NCI-H1930 (cell line): Measurements from ENCODE around the gene MYH7.
A peak's percentile ranks its signal among the peaks of the same experiment; 100 is the strongest.
"Not testable (repeated sequence)": the region's sequence is repeated elsewhere in the genome, so short reads cannot be mapped to it uniquely, and the experiment has no call there.

Experiments
- DNase-seq, 2 experiments: peaks; one replicate each; lab custom pipeline; 2025; lab: John Stamatoyannopoulos, UW

The MYH7 gene

DNA sequence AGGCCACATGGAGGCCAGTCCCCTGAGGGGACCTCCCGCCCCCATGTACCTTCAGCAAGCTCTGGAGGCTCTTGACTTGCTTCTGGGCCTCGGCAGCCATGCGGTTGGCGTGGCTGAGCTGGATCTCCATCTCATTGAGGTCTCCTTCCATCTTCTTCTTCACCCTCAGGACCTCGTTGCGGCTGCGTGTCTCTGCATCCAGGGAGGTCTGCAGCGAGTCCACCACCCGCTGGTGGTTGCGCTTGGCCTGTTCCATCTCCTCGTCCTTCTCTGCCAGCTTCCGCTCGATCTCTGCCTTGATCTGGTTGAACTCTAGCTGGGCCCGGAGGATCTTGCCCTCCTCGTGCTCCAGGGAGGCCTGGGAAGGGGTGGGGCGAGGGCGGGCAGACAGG lies 49.2 kb downstream of the MYH7 start:
- DNase-seq: not testable (repeated sequence)

DNA sequence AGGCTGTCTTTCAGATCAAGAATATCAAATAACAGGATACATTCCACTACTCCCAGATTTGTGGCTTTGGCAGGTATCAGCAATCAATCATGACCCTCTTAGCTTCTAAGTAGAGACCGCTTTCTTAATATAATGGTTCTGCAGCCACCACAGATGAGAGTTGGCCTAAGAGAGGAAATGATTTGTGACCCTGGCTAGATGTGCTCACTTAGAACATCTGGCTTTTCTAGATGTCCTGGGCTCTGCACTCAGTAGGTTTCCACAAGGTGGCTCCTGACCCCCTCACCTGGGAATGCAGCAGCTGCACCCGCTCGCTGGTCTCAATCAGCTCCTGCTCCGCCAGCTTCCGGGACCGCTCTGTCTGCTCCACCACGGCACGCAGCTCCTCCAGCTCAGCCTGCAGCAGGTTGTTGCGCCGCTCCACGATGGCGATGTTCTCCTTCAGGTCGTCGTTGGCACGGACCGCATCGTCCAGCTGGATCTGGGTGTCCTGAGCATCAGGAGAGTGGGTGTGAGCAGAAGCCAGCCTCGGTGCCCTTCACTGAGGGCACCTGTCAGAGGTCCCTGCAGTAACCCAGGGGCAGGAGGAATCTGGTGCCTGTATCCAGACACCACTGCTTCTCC lies 49.7 kb downstream of the MYH7 start:
- DNase-seq: no peak

DNA sequence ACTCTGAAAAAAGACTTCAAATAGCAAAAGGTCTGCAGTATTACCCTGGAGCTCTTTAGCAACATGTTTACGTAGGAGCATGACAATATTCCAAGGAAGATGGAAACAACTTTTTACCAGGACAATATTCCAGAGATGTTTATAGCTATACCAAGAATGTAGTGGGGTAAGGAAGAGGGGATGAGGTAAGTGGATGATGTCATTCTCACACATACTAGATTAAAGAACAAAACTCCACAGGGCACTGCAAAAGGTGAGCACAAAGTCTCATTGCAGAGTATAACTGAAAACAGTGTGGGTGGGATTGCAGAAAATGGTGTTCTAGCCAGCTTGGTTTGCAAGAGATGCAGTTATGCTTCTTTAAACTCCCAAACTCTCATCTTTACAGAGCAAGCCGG lies 50.2 kb downstream of the MYH7 start:
- DNase-seq: no peak

DNA sequence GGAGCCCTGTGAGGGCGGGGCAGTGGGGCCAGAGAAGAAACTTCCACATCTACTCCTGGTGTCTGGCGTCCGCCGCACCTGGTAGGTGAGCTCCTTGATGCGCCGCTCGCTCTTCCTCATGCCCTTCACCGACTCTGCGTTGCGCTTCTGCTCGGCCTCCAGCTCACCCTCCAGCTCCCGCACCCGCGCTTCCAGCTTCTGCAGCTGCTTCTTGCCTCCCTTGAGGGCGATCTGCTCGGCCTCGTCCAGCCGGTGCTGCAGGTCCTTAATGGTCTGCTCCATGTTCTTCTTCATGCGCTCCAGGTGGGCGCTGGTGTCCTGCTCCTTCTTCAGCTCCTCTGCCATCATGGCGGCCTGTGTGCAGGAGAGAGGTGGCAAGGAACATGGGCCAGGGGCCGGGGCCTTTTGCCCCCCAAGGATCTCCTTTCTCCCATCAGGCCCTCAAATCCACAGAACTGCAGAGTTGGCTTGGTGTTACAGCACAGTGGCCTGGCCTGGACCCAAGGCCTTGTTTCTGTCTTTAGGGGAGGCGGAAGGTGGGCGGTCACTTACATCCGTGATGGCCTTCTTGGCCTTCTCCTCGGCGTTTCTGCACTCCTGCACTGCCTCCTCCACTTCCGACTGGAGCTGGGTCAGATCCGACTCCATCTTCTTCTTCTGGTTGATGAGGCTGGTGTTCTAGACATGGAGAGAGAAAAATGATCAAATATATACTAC lies 50.9 kb downstream of the MYH7 start:
- no peak for DNase-seq

DNA sequence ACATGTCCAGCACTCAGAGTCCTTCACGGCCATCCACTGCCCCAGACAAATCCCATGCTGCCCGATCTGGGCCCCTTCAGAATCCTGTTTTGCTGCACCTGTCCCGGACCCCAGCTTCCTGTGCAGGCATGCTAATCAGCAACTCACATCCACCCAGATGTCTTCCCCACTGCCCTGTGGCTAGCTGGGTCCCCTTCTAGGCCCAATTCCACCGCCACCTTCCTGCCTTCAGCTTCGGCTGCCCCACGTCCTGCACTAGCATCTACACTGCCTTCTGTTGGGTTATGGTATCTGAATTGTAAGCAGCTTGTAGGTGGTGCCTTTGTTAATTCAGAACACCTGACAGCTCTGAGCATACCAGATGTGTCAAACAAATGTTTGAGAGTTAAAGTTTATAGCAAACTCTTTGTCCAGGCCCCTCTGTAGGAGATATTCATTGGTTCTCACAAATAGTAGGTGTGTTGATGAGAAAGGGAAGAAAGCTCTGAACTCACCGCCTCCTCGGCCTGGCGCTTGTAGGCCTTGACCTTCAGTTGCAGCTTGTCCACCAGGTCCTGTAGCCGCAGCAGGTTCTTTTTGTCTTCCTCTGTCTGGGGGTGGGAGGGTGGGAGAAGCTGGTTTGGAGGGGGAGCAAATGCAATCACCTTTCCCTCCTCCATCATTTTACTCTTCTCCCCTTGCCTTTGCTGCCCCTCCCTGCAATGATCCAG lies 52.6 kb downstream of the MYH7 start:
- no peak for DNase-seq

DNA sequence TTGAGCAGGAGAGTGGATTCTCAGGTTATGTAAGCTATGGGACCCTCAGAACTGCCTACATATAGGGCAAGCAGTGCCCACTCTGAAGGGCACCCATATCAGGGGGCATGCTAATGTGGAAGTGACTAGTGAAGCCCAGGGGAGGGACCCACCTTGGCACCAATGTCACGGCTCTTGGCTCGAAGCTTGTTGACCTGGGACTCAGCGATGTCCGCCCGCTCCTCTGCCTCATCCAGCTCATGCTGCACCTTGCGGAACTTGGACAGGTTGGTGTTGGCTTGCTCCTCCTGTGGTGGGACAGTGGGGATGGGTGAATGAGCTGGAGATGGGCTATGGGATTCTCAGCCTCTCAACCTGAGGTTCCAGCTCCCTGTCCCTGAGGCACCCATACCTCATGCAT lies 53.2 kb downstream of the MYH7 start:
- no peak for DNase-seq

DNA sequence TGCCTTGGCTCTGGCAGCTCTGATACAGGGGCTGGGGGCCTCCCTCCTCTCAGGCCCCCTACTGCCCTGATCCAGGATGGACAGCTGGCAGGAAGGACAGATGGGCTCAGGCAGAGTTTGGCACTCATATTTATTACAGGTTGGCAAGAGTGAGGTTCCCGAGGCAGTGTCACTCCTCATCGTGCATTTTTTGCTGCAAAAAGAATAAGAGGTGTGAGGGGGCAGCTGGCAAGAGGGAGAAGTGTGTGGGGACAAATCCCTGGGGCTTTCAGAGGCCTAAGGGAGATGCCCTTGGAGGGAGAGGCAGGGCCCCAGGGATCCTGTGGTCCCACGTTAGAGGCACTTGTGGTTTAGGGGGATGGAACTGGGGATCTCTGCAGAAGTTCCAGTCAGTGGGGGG lies 53.6 kb downstream of the MYH7 start:
- DNase-seq: no peak

DNA sequence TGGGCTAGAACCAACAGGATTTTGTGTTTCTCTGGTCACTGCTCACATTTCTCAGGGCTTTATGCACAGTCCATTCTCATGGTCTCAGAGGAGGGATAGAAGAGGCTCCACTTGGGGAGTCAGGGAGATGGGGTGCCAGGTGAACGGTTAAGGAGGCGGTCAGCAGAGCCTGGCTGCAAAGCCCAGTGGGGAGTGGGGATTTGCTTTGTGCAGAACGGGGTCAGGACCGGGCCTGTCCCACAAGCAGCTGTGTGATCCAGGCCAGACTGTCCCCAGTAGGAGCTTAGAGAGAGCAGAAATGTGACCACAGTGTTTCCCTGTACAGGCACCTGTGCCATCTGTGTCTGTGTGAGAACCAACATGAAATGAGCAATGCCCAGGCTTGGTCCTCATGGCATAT lies 54.5 kb downstream of the MYH7 start:
- DNase-seq: no peak

DNA sequence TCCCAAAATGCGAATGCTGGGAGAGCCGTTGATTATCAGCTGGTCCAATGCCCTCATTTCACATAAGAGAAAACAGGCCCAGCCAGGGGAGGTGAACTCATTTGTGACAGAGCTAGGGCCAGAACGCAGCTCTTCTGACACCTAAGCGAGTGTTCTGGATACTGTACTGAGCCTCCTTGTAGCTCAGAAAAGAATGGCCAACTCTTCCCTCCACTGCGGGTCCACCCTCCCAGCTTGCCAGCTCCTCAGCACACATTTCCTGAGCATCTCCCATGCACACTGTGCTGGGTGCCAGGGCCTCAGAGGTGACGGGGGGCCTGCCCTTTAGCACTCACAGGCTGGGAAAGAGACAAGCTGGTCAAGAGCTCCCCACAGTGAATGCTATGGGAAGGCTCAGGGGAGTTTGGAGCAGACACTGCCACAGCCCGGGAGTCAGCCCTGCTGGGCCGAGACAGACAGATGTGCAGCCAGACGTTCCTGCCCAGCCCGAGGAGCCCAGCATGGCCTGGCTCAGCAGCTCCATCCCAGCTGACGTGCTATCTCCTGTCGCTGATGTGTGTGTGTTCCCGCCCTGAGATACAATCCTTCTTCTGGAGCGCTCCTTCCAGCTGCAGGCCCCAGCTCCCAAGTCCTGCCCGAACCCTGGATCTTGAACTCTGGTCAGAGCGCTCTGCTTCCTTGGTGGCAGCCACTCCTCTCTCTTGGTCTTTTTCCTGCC lies 55.1 kb downstream of the MYH7 start:
- DNase-seq: no peak

DNA sequence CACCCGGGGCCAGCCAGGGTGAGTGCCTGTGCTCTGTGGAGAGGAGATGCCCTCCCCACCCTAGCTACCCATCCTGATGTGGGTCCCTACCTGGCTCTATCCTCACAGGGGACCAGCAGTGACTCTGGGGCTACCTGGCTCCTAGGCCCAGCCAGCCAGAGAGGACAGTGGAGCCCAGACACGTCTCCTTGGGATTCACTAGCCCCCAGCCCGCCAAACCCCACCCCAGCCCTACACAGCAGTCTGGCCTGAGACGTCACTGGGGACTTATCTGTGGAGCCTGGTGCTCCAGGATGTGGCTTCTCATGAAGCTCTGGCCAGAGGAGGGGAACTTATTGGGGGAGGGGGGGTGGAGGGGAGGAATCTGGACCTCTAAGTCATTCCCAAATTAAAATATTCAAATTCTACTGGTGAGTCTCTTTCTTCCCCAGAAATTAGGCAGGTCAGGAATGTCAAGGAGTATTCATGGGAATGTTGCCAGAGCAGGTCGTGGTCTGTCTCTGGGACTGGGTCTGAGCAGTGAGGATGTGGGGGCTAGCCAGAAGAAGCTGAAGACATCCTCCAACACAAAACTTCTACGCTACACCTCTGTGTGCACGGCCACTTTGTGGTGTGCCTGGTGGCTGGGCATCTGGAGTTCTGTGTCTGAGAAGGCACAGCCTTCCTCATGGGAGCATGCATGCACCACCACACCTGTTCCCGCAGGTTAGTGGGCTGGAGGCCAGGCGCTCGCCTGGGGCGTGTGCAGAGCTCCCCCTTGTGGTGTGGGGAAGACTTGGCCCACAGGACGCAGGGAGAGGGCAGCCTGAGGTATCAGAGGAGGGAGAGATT lies 55.9 kb downstream of the MYH7 start:
- peak; percentile 9 to 41 for DNase-seq

DNA sequence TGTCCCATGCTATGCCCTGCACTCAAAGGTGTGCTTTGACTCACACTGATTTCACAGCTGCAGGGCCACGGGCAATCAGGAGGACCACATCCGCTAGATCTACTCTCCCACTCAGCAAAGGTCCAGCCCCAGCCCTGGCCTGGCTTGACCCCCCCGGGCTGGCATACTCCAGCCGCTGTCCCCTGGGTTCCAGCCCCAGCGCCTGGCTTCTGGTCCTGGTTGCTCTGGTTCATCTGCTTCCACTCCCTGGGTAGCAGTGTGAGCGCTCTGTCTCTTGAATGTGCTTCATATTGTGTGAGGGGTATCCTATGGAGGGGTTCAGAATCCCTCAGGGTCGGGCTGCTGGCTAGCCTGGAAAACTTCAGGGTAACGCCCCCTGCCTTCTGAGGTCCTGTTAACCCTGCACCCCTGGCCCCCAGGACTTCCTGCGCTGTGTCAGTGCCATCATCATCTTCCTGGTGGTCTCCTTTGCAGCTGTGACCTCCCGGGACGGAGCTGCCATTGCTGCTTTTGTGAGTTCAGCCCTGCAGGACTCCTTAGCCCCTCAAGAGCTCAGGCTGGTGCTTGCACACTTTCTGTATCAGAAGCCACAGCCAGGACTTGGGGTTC lies 56.7 kb downstream of the MYH7 start:
- DNase-seq: no peak

DNA sequence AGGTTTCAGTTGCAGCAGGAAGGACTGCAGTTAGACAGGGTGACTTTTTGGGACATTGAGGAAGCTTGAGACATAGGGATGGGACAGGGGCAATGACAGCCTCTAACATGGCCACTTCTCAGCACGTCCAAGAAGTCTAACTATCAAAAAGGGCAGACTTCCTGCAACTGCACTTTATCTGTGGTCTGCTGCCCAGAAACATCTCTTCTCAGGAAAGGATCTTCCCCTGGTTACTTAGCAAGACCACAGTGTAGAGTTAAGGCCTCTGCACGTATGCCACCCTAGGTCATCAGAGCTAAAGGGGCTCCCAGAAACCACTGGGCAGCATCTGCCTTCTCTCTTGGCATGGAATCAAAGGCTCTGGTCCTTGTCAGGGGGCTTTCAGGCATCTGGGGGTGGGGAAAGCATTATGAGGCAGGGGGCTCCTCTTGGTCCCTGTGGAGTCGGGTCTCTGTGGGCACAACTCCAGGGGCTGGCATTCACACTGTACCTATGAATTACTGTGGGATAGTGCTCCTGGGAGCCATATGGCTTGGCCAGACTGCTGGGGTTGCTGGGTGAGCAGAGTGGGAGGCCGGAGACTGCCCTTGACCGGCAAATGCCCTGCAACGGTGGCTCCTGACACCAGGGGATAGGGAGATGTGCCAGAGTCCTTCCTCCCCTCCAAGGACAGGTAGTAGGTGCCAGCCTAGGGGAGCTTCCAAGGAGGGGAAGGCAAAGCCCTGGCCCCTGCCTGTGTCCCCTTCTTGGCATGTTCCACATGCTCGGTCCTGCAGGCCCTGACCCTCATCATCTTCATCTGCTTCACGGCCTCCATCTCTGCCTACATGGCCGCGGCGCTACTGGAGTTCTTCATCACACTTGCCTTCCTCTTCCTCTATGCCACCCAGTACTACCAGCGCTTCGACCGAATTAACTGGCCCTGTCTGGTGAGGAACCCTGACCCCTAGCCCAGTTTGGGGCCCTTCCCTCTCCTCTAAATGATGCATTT lies 57.6 kb downstream of the MYH7 start:
- no peak for DNase-seq

DNA sequence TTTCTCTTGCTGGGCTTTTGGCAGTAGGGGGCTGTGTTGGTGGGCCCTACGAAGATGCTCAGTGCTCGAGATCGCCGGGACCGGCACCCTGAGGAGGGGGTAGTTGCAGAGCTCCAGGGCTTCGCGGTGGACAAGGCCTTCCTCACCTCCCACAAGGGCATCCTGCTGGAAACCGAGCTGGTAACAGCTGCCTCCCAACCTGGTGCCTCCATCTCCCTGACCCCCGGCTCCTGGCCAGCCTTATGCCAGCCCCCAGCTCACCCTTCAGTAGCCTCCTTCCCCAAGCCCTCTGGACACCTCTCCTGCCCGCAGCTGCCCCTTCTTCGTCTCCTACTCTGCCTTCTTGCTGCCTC lies 58.3 kb downstream of the MYH7 start:
- no peak for DNase-seq

DNA sequence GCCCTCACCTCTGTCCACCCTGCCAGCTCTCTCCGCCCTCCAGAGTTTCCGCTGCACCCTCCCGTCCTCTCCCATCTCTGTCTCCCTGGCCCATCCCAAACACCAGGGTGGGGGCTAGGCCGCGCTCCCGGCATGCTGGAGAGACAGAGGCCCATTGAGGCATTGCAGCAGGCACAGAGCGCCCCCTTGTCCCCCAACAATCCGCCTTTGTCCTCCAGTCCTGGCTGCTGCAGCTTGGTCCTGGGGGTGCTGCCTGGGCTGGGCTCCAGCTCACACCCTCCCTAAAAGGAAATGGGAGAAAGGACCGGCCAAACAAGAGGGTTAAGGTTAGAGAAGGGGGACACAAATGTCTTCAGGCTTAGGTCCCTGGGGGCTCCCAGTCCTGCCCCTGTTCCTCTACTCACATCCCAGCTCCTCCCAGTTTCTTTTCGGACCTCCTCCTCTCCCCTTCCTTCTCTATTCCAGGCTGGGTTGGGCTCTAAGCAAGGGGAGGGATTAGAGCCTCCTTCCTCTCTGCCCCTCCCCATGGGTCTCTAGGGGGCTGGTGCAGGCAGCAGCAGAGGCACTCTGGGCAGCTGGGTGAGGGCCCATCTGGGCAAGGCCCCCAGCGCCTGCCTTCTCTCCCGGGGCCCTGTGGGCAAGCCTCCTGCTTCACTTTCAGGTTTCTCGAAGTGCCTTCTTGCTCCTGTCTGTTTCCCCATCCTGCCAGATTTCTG lies 58.8 kb downstream of the MYH7 start, which contains the start of gene CMTM5:
Gene CMTM5, plus strand, starts transcription at position 565 of the 716 bp plus-strand sequence. CDS start 206 bp downstream, outside the sequence.
- DNase-seq: no peak

DNA sequence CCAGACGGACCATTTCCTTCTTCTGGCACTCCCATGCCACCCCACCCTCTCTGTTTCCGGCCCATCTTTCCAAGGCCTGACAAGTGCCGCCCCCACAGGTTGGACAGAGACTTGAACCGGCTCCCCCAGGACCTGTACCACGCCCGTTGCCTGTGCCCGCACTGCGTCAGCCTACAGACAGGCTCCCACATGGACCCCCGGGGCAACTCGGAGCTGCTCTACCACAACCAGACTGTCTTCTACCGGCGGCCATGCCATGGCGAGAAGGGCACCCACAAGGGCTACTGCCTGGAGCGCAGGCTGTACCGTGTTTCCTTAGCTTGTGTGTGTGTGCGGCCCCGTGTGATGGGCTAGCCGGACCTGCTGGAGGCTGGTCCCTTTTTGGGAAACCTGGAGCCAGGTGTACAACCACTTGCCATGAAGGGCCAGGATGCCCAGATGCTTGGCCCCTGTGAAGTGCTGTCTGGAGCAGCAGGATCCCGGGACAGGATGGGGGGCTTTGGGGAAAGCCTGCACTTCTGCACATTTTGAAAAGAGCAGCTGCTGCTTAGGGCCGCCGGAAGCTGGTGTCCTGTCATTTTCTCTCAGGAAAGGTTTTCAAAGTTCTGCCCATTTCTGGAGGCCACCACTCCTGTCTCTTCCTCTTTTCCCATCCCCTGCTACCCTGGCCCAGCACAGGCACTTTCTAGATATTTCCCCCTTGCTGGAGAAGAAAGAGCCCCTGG lies 59.8 kb downstream of the MYH7 start:
- no peak for DNase-seq

DNA sequence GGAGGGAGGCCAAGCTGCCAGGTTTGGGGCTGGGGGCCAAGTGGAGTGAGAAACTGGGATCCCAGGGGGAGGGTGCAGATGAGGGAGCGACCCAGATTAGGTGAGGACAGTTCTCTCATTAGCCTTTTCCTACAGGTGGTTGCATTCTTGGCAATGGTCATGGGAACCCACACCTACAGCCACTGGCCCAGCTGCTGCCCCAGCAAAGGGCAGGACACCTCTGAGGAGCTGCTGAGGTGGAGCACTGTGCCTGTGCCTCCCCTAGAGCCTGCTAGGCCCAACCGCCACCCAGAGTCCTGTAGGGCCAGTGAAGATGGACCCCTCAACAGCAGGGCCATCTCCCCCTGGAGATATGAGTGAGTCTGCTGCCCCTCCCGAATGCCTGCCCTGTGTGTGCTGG lies 62.4 kb downstream of the MYH7 start:
- DNase-seq: no peak

DNA sequence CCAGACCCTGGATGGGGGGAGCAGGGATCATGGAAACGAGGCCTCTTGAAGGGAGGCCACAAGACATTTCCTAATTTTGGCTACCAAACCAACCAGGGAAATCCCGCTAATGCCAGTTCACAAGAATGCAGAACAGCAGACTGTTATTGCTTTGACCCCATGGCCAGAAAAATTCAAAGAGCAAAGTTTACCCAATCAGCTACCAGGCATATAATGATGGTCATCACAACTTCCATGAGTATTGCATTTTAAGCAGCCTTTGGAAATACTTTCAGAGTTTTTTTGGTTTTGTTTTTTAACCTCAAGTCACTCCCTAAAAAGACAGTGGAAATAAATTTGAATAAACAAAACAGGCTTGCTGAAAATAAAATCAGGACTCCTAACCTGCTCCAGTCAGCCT lies 63.0 kb downstream of the MYH7 start, which contains the start of gene IL25:
Gene IL25, plus strand, starts transcription at position 301 of the 400 bp plus-strand sequence.
- no peak for DNase-seq

DNA sequence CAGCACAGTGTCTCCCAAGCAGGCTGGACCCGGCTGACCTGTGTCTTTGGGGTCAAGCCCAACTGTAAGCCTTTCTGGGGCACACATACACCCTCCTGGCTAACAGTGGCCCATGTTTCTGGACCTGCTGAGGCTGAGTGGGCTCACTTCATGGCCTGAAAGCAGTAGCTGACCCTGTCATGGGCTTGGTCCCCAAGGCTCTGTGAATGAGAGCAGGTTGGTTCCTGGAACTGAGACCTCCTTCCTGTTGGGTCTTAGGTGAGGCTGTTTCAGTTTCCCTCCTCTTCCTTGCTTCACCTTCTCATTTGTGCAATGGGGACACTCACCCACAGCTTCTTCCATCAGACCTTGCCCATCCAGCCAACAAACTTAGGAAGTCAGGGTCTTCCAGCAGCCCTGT lies 63.6 kb downstream of the MYH7 start:
- no peak for DNase-seq

DNA sequence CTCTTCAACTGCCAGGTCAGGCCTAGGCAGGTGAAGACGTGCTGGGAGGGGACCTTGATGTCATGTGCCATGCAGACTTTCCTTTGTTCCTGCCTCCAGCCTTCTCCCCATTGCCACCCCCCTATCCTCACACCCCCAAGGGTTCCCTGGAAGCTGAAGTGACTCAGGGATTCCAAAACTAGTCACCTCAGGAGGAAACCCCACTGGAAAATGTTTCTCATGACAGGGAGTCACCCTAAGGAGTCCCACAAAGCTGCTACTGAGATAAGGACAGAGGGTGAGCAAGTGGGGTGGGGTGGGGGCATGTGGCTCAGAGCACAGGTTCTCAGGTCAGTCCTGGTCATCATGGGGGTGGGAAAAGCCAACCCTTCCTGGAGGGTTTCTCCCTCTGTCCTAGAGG lies 65.2 kb downstream of the MYH7 start:
- no peak for DNase-seq
